ENCODE data around the gene DNAH17. TPM values are rescaled to one million over a fixed set of nuclear protein-coding genes. Genes with fewer than 3 reads are reported as not detected.

Gene DNAH17
- total RNA-seq, 2 donors from 2014 or later = 0.21 to 0.87 TPM

DNA sequence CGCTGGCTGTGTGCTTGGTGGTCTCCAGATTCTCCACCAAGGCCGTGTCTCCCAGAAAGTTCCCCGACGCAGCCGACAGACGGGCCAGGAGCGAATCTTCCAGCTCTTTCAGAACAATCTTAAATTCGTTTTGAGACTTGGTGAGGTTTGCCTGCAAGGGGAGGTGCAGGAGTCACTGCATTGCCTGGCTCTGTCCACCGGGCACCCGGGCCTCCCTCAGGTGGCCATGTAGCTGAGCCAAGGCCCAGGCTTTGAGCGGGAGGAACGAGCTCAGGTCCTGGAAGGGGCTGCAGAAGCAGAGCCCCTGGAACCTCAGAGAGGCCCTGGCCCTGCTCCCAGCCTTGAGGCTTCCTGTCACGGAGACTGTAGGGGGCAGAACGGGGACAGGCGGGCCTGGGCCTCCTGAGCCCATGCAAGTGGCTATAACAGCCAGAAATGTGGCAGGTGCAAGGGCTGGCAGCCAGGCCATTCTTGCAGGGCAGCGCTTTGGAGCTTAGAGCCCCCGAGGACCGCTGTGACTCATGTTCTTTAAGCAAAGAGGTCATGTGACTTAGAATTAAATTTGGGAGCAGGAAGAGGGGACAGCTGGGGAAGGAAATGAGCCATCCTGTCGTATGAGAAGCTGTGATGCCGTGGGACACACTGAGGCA is 126.4 kb downstream of the DNAH17 start:
- DNase-seq = no peak
- peaks cover 5% of the 10 kb centered on the region for H3K27me3 Mint-ChIP-seq
- no peak for ATAC-seq

DNA sequence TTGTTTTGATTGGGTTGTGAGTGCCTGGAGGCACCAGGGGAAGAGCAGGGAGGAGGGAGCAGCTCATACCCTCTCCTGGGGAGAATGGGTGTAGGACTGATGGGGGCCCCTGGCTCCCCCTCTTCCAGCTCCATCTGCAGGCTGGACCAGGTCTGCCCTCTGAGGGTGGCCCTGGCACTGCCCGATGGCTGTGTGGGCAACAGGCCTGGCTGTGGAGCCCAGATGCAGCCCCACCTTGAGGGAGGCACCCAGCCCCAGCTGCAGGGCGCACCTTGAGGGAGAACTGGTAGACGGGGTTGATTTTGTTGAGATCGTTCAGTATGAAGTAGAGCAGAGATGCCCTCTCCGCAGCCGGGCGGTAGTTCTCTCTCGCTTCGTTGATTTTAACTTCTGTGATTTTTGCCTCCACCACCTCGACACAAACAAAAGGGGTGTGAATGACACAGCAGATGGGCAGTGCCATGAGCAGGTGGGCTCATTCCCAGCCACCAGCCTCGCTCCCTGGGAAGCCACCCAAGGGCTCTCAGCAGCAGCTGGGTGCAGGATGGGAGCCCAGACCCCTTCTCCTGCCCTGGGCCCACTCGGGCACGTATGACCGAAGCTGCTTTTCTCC is 127.1 kb downstream of the DNAH17 start:
- Mint-ChIP-seq H3K36me3 (ENCODE audit: low read depth) (no peaks in the 10 kb centered on the region), H3K27ac (no peak overlapping the region), H3K4me3 (no peak overlapping the region), H3K4me1 (no peaks in the 10 kb centered on the region), H3K27me3 (peaks cover 5% of the 10 kb centered on the region)
- no peaks in the 10 kb centered on the region for H3K9me3 ChIP-seq (ENCODE audit: control insufficient read depth, low read length, poor library complexity, severe bottlenecking)
- DNase-seq = no peak
- ATAC-seq = no peak

More for the DNA sequence above, 126.4 kb downstream of the DNAH17 start:
- Mint-ChIP-seq H3K36me3 (ENCODE audit: low read depth) (no peaks in the 10 kb centered on the region), H3K4me3 (no peak overlapping the region), H3K4me1 (no peaks in the 10 kb centered on the region), H3K27ac (no peak overlapping the region)
- H3K9me3 ChIP-seq (ENCODE audit: control insufficient read depth, low read length, poor library complexity, severe bottlenecking) = no peaks in the 10 kb centered on the region

DNA sequence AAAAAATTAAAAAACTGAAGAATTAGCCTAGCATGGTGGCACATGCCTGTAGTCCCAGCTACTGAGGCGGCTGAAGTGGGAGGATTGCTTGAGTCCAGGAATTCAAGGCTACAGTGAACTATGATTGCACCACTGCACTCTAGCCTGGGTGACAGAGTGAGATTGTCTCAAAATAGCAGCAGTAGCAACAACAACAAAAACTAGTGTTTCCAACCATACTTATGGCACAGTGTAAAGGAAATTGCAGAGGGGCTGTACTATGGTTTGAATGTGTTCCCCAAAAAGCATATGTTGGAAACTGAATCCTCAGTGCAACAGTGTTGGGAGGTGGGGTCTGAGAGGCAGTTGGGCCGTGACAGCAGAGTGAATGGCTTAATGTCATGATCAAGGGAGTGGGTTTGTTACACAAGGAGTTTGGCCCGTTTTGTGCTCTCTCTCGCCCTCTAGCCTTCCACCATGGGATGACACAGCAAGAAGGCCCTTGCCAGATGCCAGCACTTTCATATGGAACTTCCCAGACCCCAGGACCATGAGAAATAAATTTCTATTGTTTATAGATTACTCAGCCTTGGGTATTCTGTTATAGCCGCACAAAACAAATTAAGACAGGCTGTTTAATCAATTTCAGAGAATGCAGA is 128.7 kb downstream of the DNAH17 start:
- no peak overlapping the region for H3K27ac Mint-ChIP-seq
- peaks cover 5% of the 10 kb centered on the region for H3K27me3 Mint-ChIP-seq
- ATAC-seq = no peak
- no peaks in the 10 kb centered on the region for H3K9me3 ChIP-seq (ENCODE audit: control insufficient read depth, low read length, poor library complexity, severe bottlenecking)
- no peaks in the 10 kb centered on the region for H3K4me1 Mint-ChIP-seq
- H3K4me3 Mint-ChIP-seq = no peak overlapping the region
- H3K36me3 Mint-ChIP-seq (ENCODE audit: low read depth) = no peaks in the 10 kb centered on the region
- DNase-seq = no peak

DNA sequence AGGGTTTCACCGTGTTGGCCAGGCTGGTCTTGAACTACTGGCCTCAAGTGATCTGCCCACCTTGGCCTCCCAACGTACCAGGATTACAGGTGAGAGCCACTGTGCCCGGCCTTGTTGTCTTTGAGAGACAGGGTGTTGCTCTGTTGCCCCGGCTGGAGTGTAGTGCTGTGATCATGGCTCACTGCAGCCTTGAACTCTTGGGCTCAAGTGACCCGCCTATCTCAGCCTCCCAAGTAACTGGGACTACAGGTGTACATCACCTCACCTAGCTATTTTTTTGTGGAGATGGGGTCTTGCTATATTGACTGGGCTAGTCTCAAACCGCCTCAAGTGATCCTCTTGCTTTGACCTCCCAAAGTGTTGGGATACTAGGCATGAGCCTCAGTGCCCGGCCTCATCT is 130.4 kb downstream of the DNAH17 start:
- no peak overlapping the region for H3K27ac Mint-ChIP-seq
- H3K4me3 Mint-ChIP-seq = no peak overlapping the region
- no peaks in the 10 kb centered on the region for H3K36me3 Mint-ChIP-seq (ENCODE audit: low read depth)
- DNase-seq (no peak), ATAC-seq (no peak)
- H3K9me3 ChIP-seq (ENCODE audit: control insufficient read depth, low read length, poor library complexity, severe bottlenecking) = no peaks in the 10 kb centered on the region
- peaks cover 5% of the 10 kb centered on the region for H3K27me3 Mint-ChIP-seq
- H3K4me1 Mint-ChIP-seq = no peaks in the 10 kb centered on the region

DNA sequence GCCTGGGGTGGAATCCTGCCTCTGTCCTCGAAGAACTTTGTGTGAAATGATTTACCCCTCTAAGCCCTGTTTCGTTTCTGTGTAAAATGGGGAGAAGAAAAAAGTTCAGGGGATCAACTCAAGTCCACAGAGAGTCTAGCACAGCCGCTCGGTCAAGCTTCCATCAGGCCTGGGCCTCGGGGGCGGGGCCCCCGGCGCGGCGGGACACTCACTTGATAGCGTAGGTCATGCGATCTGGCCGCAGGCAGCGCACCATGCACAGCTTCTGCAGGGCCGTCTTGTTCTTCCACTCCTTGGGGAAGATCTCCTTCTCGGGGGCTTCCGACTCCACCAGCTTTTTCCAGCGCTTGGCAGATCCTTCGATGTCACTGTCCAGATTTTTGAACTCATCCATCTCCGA is 132.8 kb downstream of the DNAH17 start:
- H3K27ac Mint-ChIP-seq = no peak overlapping the region
- H3K4me1 Mint-ChIP-seq = no peaks in the 10 kb centered on the region
- H3K27me3 Mint-ChIP-seq = no peaks in the 10 kb centered on the region
- H3K4me3 Mint-ChIP-seq = no peak overlapping the region
- H3K9me3 ChIP-seq (ENCODE audit: control insufficient read depth, low read length, poor library complexity, severe bottlenecking) = no peaks in the 10 kb centered on the region
- H3K36me3 Mint-ChIP-seq (ENCODE audit: low read depth) = no peaks in the 10 kb centered on the region
- ATAC-seq = no peak
- DNase-seq = no peak

GRCh38 chr17:78442648-78443218 is 134.5 kb downstream of the DNAH17 start:
- H3K9me3 ChIP-seq (ENCODE audit: control insufficient read depth, low read length, poor library complexity, severe bottlenecking) = no peaks in the 10 kb centered on the region
- peak; percentile 46 for ATAC-seq
- no peak overlapping the region for H3K27ac Mint-ChIP-seq
- H3K27me3 Mint-ChIP-seq = no peaks in the 10 kb centered on the region
- H3K4me3 Mint-ChIP-seq = no peak overlapping the region
- no peak for DNase-seq
- peaks cover 5% of the 10 kb centered on the region for H3K4me1 Mint-ChIP-seq
- no peaks in the 10 kb centered on the region for H3K36me3 Mint-ChIP-seq (ENCODE audit: low read depth)

GRCh38 chr17:78441271-78441971 is 135.8 kb downstream of the DNAH17 start:
- H3K9me3 ChIP-seq (ENCODE audit: control insufficient read depth, low read length, poor library complexity, severe bottlenecking) = no peaks in the 10 kb centered on the region
- Mint-ChIP-seq H3K4me1 (peaks cover 7% of the 10 kb centered on the region), H3K27me3 (no peaks in the 10 kb centered on the region), H3K4me3 (no peak overlapping the region), H3K36me3 (ENCODE audit: low read depth) (no peaks in the 10 kb centered on the region), H3K27ac (no peak overlapping the region)
- ATAC-seq (no peak), DNase-seq (no peak)

DNA sequence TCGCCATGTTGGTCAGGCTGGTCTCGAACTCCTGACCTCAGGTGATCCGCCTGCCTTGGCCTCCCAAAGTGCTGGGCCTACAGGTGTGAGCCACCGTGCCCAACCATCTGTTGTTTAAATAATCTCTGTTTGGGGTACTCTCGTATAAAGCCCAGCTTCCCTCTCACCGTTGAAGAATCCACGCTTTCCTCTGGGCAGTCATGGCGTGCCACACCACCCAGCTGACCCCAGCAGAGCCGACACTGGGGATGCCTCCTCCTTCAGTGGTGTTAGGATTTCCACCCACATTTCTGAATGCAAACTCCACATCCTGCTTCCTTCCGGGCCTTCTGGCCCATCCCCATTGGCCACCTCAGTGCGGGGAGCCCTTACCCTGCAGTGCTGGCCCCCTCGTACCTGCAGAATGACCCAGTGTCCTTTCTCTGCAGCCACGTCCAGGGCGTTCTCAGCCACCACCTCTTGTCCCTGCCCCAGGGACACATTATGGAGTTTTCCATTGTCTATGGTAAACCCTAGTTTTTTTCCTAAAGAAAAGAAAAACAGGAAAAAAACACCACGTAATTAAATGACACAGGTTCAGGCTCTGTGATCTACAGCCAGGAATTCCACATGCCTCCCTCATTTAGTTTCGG is 138.4 kb downstream of the DNAH17 start:
- Mint-ChIP-seq H3K36me3 (ENCODE audit: low read depth) (no peaks in the 10 kb centered on the region), H3K4me1 (peaks cover 7% of the 10 kb centered on the region), H3K27me3 (no peaks in the 10 kb centered on the region), H3K27ac (peak overlapping the region; percentile 81), H3K4me3 (peak overlapping the region; percentile 66)
- no peaks in the 10 kb centered on the region for H3K9me3 ChIP-seq (ENCODE audit: control insufficient read depth, low read length, poor library complexity, severe bottlenecking)
- DNase-seq (no peak), ATAC-seq (peak; percentile 26)

DNA sequence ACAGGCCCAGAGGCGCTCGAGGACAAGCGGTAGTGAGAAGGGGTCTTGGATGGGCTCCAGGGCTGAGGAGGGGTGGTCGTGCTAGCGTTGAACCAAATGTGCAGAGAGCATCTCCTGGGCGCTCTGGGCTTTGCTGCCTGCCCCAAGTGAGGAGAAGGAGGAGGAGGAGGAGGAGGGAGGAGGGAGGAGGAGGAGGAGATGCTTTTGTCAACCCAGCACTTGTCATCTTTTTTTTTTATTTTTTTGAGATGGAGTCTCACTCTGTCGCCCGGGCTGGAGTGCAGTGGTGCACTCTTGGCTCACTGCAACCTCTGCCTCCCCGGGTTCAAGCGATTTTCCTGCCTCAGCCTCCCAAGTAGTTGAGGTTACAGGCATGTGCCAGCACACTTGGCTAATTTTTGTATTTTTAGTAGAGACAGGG is 138.9 kb downstream of the DNAH17 start:
- no peak for DNase-seq

DNA sequence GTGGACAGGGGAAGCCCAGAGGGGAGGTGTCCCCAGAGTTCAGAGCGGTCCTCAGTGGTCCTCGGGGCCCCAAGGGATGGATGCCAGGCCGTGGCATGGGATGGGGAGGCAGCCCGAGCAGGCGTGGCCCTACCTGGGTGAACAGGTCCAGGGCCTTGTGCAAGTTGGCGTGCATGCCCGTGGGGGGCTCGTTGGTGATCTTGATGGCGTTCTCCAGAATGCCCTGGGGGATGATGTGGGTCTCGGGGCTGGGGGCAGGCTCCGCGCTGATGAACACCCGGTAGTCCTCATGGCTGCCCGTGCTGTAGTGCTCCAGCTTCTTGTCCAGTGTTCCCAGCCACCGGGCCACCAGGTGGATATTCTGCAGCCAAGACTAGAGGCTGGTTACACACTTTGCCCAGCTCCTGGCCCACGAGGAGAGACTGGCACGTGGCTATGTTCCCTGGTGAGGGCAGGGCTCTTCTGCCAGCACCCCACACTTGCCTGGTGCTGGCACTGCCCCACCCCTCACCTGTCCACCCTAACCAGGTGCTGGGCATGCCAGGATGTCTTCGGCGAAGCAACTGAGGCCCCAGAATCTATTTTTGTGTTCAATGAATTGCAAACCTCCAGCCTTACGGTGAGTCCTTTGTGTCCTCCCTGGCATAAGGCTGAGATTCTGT is 139.6 kb downstream of the DNAH17 start:
- Mint-ChIP-seq H3K4me1 (peaks cover 7% of the 10 kb centered on the region), H3K27ac (peak overlapping the region; percentile 81), H3K27me3 (no peaks in the 10 kb centered on the region), H3K4me3 (peak overlapping the region; percentile 73), H3K36me3 (ENCODE audit: low read depth) (no peaks in the 10 kb centered on the region)
- no peak for ATAC-seq
- DNase-seq = no peak
- H3K9me3 ChIP-seq (ENCODE audit: control insufficient read depth, low read length, poor library complexity, severe bottlenecking) = no peaks in the 10 kb centered on the region

More for the DNA sequence above, 138.9 kb downstream of the DNAH17 start:
- Mint-ChIP-seq H3K27me3 (no peaks in the 10 kb centered on the region), H3K4me3 (peak overlapping the region; percentile 73), H3K27ac (peak overlapping the region; percentile 81), H3K4me1 (peaks cover 7% of the 10 kb centered on the region), H3K36me3 (ENCODE audit: low read depth) (no peaks in the 10 kb centered on the region)
- H3K9me3 ChIP-seq (ENCODE audit: control insufficient read depth, low read length, poor library complexity, severe bottlenecking) = no peaks in the 10 kb centered on the region
- peak; percentile 52 for ATAC-seq

DNA sequence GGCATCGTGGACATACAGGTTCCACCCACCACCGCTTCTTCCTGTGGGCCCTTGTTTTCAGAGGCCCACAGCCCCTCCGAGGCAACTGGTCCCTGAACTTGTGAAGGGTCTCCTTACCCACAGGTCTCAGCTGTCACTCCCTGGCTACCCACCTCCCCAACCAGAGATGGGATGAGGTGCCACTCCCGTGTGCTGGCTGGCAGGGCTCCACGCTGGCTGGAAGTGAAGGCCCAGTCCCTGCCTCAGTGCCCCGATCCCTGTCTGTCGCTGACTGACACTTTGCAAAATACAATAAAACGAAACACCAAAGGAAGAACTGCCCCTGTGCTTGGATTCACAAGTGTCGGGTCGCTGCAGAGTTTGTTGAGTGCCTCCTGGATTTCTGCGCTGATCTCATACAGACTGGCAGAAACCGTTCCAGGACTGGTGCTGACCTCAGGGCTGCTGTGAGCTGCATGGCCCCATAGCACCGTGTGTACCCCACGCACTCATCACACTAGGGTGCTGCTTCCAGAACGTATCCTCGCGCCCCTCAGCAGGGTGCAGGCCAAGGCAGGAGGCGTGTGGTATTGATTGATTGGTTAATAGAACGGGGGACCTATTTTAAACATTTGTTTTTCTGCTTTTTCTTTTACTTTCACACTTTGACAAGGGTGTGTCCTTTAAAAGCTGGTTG is 141.7 kb downstream of the DNAH17 start:
- no peaks in the 10 kb centered on the region for H3K36me3 Mint-ChIP-seq (ENCODE audit: low read depth)
- peaks cover 7% of the 10 kb centered on the region for H3K4me1 Mint-ChIP-seq
- no peaks in the 10 kb centered on the region for H3K9me3 ChIP-seq (ENCODE audit: control insufficient read depth, low read length, poor library complexity, severe bottlenecking)
- ATAC-seq (no peak), DNase-seq (no peak)
- H3K27me3 Mint-ChIP-seq = no peaks in the 10 kb centered on the region
- H3K4me3 Mint-ChIP-seq = no peak overlapping the region
- H3K27ac Mint-ChIP-seq = peak overlapping the region; percentile 71
